HG03460 (cell line): ENCODE results near the gene PRSS33.

Experiments
- ATAC-seq: cut with Tn5 transposase; IDR thresholded peaks from one replicate; pipeline ENCODE4 v1.9.1; 2021; ENCODE audit not compliant: unreplicated experiment

Gene PRSS33

DNA sequence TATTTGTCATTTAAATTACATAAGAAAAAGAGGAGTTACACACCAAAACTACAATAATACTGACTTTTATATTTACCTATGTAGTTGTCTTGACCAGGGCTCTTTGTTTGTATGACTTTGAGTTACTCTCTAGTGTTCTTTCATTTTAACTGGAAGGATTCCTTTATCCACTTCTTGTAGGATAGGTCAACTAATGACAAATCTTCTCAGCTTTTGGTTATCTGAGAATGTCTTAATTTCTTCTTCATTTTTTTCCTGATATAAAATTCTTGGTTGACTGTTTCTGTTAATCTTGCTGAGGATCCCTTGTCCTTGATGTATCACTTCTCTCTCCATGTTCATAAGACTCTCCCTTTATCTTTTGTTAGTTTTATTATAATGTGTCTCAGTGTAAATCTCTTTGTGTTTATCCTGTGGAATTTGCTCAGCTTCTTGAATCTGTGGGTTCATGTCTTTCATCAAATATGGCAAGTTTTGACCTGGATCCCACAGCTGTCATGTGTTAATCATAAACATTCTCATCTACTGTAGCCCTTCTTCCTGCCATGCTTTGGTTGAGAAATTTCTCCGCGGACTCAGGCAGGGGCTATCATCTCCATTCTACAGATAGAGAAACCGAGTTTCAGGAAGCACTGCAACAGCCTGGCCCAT, 16.3 kb upstream of the PRSS33 start:
- no peak for ATAC-seq

DNA sequence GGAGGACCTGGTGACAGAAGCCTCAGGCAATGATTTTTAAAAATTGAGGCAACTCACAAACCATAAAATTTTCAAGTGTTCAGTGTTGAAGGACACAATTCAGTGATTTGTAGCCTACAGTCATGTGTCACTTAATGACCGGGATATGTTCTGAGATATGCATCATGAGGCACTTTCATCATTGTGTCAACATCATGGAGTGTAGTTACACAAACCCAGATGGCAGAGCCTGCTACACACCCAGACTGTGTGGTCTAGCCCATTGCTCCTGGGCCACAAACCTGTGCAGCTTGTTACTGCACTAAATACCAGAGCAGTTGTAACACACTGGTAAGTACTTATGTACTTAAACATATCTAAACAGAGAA, 12.5 kb upstream of the PRSS33 start:
- no peak for ATAC-seq

DNA sequence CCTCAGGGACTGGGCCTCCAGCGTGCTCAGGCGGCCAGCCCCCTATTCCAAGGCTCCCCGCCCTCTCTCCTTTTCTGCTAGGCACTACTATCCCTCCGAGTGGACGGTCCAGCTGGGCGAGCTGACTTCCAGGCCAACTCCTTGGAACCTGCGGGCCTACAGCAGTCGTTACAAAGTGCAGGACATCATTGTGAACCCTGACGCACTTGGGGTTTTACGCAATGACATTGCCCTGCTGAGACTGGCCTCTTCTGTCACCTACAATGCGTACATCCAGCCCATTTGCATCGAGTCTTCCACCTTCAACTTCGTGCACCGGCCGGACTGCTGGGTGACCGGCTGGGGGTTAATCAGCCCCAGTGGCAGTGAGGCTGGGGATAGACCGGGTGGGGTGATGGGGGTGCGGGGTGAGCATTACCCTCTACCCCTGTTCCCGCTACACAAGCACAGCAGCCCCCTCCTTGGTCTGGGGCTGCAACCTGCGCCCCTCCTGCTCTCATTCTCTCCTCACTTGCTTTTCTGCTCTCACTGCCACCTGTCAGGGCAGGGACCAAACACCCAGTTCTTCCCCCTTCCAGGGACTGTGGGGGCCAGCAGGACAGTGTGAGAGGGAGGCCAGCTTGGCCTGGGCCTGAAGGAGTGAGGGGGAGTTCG, 12.0 kb upstream of the PRSS33 start:
- ATAC-seq = no peak

DNA sequence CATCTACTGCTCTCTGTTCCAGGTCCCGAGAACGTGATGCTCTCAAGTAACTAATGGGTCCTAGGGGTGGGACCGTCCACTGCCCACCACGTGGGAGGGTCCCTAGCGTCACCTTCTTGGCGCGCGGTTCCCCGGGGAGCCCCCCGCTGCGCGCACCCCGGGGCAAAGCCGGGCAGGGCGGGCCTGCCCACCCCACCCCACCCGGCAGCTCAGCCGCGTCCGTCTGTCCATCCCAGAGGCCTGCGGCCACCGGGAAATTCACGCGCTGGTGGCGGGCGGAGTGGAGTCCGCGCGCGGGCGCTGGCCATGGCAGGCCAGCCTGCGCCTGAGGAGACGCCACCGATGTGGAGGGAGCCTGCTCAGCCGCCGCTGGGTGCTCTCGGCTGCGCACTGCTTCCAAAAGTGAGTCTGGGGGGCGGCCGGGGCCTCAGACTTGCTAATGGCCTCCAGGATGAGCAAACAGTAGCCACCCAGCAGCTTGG, 11.4 kb upstream of the PRSS33 start:
- no peak for ATAC-seq

DNA sequence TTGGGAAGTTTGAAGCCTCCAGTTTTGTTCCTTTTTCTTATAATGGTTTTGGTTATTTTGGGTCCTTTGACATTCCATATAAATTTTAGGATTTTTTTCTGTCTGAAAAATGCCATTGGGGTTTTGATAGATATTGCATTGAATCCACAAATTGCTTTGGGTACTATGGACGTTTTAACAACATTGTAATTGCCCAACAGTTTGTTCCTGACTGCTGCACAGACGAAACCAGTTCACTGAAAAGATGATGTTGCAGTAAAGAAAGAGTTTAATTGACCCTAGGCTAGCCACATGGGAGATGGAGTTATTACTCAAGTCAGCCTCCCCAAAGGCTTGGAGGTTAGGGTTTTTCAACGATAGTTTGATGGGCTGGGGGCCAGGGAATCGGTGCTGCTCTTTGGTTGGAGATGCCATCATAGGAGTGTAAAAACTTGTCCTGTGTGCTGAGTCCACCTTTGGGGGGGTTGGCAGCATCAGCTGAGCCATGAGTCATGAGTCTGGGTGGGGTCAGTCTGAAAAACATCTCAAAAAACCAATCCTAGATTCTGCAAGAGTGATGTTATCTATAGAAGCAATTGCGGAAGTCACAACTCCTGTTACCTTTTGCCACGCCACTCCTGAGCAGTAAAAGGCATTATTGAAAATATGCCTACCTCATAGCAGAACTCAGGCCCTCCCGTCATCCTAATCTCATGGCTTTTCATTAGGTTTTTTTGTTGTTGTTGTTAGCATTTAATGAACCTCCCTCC, 8.2 kb upstream of the PRSS33 start:
- no peak for ATAC-seq

DNA sequence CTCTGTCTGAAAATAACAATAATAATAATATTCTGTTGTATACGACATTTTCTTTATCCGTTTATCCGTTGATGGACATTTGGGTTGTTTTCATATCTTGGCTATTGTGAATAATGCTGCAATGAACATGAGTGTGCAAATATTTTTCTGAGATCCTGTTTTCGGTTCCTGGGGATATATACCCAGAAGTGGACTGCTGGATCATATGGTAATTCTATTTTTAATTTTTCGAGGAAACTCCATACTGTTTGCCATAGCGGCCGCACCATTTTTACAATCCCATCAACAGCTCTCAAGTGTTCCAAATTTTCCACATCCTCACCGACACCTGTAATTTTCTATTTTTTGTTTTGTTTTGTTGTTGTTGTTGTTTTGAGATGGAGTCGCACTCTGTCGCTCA, 5.6 kb upstream of the PRSS33 start:
- no peak for ATAC-seq

DNA sequence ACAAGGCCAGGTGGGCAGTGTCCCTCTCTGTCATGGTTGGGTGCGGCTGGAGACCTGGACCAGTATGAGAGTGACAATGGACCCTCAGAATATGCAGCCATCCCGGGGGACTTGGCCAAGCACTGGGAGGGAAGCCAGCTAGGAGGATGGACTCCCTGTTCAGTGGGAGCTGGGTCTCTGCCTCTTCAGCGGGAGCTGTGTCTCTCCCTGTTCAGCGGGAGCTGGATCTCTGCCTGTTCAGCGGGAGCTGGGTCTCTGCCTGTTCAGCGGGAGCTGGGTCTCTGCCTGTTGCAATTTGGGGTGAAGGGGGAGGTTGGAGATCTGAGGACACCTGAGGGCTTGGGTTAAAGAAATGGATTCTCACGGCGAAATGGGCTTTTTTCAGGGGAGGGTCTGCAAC, 3.8 kb upstream of the PRSS33 start:
- no peak for ATAC-seq

DNA sequence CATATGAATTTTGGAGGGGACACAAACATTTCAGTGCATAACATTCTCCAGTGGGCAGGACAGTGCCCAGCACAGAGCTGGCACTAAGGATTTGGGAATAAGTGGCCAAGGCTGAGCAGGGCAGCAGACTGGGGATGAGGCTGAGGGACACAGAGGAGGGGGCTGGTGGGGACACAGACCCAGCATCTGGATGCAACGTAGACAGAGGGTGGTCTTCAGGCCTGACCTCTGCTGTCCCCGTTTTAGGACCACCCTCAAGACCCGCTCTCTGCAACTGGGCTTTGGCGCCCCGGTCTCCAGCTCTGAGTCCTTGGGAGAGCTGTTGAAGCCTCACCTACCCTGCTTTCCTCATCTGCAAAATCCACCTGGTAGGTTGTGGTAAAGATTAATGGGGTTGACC, 3.3 kb upstream of the PRSS33 start:
- no peak for ATAC-seq

DNA sequence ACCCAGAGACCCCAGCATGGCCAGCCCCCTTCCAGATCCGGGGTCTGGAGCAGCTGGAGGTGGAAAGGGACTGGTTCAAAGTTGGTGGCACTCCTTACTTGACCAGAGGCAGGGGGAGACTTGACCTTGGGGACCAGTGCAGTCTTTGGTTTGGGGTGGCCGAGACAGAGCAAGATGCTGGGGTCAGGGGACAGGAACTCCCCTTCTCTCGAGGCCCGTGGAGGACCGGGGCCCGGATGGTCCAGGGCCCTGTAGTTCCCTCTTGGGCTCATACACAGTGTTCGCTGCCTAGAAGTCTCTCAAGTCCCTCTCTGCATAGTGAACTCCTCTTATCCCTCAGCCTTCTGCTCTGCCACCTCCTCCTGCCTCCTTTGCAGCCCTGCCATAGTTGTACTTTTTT, 601 bp upstream of the PRSS33 start:
- no peak for ATAC-seq

DNA sequence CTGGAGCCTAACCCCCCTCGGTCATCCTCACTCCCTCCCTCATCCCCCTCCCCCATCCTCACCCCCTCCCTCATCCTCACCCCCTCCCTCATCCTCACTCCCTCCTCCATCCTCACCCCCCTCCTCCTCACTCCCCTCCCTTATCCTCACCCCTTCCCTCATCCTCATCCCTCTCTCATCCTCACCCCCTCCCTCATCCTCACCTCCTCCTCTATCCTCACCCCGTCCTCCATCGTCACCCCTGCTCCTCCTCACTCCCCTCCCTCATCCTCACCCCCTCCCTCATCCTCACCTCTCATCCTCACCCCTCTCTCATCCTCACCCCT, 571 bp downstream of the PRSS33 start:
- no peak for ATAC-seq

DNA sequence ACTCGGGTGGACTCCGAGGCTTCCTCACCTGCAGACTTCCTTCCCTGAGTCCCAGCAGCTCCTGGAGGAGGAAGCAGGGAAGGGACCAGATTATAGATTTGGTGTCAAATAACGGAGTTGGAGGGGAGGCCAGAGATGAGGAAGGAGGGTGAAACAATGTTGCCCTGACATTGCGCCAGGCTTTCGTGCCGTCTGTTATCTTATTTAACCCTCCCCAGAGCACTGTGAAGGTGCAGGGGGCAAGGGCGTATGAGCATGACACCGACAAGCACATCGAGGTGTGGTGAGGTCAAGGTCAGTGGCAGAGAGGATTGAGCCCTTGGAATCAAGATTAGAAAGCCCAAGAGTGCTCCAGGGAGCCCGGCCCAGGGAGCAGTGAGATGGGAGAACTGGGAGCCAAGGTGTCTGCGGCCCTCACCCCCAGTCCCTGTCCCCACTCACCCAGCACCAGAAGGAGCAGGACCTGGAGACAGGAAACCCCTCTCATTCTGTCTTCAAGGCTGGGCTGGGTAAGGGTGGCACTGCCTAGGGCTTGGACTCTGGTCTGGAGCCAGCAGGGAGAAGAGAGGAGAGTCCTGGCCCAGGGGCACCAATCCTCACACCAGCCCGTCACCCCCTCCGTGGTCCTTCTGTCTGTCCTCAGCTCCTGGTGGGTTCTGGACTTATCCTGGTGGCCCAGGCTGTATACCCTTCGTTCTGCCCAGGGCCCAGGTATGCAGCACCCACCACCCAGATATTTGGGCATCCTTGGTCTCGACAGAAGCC, 1.1 kb downstream of the PRSS33 start:
- no peak for ATAC-seq

DNA sequence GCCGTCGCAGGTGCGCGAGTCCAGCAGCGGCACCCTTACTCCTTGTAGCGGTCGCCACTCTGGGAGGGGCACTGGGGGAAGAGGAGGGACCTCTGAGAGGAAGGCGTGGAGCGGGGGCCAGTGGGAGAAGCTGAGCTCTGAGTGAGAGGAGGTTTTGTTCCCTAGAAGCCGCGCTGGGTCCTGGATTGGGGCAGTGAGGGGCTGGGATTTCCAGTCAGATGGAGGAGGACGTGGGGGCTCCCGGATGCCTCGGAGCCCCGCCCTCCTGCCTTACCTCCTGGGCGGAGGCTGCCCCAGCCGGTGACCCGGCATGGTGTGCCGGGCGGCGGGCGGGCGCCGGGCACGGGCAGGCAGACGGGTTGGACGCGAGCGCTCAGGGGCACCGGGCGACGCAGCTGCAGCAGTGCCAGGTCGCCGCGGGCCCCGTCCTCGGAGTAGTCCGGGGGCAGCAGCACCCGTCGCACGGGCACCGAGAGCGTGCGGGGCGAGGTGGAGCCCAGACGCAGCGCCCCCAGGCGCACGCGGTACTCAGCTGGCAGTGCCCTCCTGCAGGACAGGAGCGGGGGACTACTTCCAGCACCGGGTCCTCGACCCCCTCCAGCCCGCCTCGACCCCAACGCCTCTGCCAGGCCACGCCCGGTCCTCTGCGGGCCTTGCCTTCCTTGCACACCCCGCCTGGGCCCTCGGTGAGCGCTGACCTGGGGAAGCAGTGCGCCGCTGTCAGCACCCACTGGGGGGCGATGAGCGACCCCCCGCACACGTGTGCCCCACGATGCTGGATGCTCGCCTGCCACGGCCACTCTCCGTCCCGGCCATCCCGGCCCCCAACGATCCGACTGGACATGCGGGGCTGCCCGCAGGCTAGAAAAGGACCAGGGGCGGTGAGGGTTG, 2.0 kb downstream of the PRSS33 start:
- no peak for ATAC-seq

DNA sequence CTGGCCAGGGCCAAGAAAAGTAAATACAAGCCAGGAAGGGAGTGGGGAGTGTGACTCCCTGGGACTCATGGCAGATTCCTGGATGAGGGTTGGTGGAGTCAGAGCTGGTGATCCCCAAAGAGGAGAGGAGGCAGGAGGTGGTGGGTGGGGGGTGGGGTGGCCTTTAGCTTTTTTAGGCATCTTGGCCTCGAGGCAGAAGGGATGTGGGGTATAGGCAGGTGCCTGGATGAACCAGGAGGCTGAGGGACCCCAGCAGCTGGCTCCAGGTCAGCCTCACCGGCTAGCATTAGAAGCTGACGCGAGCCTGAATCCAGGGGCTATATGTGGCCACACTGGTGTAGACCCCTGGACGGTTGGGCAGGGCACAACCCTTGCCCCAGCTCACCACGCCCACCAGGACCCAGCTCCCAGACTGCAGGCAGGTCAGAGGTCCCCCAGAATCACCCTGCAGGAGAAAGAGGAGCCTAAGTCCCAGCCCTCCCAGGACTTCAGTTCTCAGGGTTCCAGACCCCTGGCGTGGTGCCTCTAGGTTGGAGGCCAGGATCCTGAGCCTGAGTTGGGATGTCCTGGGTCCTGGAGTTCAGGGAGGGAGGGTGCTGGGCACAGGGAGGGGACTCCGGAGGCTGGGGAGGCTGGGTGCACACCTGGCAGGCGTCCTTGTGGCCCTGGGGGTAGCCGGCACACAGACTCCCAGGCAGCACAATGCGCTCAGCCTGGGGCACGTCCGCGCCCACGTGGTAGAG, 2.8 kb downstream of the PRSS33 start:
- no peak for ATAC-seq

DNA sequence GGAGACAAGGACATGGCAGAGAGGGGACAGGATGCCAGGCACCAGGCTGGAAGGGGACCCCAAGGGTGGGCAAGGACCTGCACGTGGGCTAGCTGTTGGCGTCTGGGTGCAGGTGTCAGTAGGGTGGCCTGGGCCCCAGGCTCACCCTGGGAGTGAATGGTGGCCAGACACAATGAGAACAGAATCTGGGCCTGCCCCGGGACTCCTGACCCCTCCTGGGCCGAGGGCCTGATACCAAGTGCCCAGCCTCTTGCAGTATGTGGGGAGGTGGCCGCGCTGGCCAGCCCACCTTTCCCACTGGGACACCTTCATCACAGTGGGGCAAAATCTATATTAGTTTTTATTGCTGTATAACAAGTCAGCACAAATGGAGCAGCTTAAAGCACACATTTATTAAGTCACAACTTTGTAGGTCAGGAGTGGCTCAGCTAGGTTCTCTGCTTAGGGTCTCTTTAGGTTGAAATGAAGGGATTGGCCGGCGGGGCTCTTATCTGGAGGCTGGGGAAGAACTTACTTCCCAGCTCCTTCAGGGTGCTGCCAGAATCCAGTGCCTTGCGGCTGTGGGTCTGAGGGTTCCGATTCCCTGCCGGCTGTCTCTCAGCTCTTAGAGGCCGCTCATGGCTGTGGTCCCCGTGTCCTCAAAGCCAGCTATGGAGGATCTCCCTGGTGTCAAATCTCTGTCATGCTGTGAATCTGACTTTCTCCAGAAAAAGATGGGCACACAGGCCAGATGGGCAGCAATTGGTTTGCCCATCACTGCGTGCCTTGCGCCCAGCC, 3.6 kb downstream of the PRSS33 start:
- no peak for ATAC-seq

DNA sequence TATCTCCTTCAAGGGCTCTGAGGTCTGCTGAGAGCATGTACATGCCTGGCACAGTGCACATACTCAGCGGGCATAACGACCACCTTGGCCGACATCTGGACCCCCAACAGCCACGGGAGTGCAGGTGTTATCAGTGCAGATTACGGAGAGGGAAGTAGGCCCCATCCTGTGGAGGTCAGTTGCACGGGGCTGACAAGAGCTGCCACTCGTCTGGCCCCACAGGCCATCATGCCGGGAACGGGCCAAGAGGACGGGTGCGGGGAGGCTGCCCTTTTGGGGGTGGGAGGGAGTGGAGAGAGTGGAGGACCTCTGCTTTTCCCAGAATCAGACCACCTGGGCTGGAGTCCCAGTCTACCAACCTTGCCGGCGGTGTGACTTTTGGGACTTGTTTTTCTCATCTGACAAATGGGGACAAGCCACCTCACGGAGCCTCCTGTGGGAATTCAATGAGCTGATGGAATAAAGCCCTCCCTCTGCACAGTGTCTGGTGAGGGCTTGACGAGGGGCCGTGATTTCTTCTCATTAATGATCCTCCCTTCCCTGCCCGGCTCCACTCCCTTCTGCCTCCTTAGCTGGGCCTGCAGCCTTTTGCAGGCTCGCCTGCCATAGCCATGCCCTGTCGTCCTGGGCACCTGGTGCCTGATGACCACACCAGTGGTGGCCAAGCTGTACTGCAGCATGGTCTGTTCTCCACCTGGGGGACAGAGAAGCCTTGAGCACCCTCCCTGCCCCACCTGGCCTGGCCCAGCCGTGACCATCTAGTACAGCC, 4.6 kb downstream of the PRSS33 start:
- ATAC-seq = no peak

DNA sequence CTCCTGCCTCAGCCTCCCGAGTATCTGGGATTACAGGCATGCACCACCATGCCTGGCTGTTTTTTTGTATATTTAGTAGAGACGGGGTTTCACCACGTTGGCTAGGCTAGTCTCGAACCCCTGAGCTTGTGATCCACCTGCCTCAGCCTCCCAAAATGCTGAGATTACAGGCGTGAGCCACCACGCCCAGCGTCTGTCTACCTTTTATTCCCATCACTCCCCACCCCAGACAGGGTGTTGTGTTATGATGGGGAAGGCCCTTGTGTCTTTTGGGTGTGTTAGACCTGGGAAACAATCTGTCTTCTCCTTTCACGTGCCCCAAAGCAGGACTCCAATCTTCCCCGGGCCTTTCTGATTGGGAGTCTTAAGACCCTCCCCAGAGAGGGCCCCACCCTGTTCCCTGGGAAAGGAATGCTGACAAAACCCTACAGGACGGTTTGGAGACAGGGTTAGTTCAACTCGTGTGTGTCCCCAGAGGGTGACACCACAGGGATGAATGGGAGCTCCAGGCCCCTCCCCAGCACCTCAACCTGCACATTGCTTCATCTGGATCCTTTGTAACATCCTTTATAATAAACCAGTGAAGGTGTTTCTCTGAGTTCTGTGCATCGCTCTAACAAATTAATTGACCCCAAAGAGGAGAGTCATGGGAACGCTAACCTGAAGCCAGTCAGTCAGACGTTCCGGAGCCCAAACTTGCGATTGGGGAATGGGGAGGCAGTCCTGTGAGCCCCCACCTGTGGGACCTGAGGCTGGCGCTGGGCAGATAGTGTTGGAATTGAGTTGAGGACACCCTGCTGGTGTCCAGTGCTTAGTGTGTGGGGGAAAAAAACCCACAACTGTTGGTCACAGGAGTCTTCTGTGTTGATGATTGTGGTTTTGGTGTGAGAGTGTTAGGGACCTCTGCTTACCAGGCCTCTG, 7.1 kb downstream of the PRSS33 start:
- ATAC-seq = no peak

DNA sequence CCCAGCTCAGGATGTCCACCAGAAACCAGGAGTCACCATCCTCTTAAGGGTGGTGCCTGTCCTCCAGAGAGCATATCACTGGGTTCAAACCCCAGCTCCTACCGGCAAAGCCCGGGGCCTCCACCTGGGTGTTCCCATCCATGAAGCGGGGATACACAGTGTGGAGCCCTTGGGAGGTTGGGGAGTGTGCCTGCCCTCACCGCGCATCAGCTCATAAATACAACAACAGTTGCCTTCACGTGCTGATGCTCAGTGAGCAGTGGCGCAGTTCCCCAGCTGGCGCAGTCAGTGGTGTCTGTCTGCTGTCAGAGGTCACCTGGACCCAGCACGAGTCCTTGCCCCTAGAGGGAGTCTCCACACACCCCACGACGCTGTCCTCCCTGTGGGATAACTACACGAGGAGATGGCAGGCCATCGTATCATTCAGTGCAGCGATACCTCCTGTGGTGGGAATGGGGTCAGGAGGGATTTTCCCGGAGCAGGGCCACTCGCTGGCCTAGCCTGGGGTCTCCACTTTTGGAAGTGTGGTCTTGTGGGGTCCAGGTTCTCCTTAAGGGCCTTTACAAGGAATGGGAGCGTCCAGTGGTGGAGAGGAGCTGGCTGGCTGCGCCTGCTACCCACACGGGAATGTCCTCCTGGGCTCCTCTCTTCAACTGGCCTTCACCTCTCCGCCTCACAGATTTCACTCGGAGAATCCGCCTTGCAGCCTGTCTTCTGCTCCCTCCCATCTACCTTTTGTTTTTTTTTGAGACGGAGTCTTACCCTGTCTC, 8.0 kb downstream of the PRSS33 start:
- no peak for ATAC-seq
